Neural cell (in vitro differentiated cells): ENCODE measurements around the gene RASGRP1. TPM values are rescaled to one million over a fixed set of nuclear protein-coding genes. Genes with fewer than 3 reads are reported as not detected.

Source experiments
- H2AFZ ChIP-seq: fragments of 200-600, 300-800 bp; sonication (generic), shearing (Covaris generic); 2 replicates; pipeline ENCODE4 v1.6.0; 2014; ENCODE audit warnings: low read depth, mild to moderate bottlenecking, antibody characterized with exemption, low read length, moderate library complexity
- H3F3A ChIP-seq: fragments of 200-600 bp; shearing (Covaris generic); 2 replicates; pipeline ENCODE4 v1.6.1; 2016; ENCODE audit warnings: mild to moderate bottlenecking, moderate library complexity, mixed read lengths, antibody characterized with exemption, low read length; ENCODE audit not compliant: insufficient read depth, poor library complexity, severe bottlenecking
- H3K27ac ChIP-seq: fragments of 200-600, 300-800 bp; sonication (generic), shearing (Covaris generic); 2 replicates; pipeline ENCODE4 v1.5.1; 2014; ENCODE audit warnings: mild to moderate bottlenecking, low read length, moderate library complexity
- H3K27me3 ChIP-seq: fragments of 300-800, 200-600 bp; sonication (generic), shearing (Covaris generic); 2 replicates; pipeline ENCODE4 v1.6.0; 2014; ENCODE audit warnings: mild to moderate bottlenecking, low read depth, low read length, moderate library complexity; ENCODE audit not compliant: insufficient read depth
- H3K36me3 ChIP-seq: fragments of 300-800, 200-600 bp; sonication (generic), shearing (Covaris generic); 2 replicates; pipeline ENCODE4 v1.5.1; 2014; ENCODE audit warnings: mild to moderate bottlenecking, antibody characterized with exemption, low read length, moderate library complexity; ENCODE audit not compliant: insufficient read depth
- H3K4me2 ChIP-seq: fragments of 300-800, 200-600 bp; sonication (generic), shearing (Covaris generic); 2 replicates; pipeline ENCODE4 v1.6.0; 2014; ENCODE audit warnings: mild to moderate bottlenecking, low read length
- H3K4me3 ChIP-seq: fragments of 300-800, 200-600 bp; sonication (generic), shearing (Covaris generic); 2 replicates; pipeline ENCODE4 v1.5.1; 2014; ENCODE audit warnings: mild to moderate bottlenecking, low read length, moderate library complexity
- H3K79me2 ChIP-seq: fragments of 200-600 bp; shearing (Covaris generic); replicated peaks from 2 replicates; pipeline ENCODE4 v1.6.0; 2014; ENCODE audit warnings: mild to moderate bottlenecking, low read length, moderate library complexity; ENCODE audit not compliant: insufficient read depth
- H3K9ac ChIP-seq: fragments of 300-800, 200-600 bp; sonication (generic), shearing (Covaris generic); 2 replicates; pipeline ENCODE4 v1.6.1; 2016; ENCODE audit warnings: mild to moderate bottlenecking, low read length, mixed read lengths
- H3K9me2 ChIP-seq: fragments of 200-600 bp; shearing (Covaris generic); 2 replicates; pipeline ENCODE4 v1.6.1; 2016; ENCODE audit warnings: mild to moderate bottlenecking, low read length, mixed read lengths; ENCODE audit not compliant: insufficient read depth
- H3K9me3 ChIP-seq: fragments of 200-600, 300-800 bp; sonication (generic), shearing (Covaris generic); 2 replicates; pipeline ENCODE4 v1.6.1; 2016; ENCODE audit warnings: mild to moderate bottlenecking, mixed run types, low read length, moderate library complexity, mixed read lengths
- H4K20me1 ChIP-seq: fragments of 200-600 bp; shearing (Covaris generic); 2 replicates; pipeline ENCODE4 v1.6.1; 2016; ENCODE audit warnings: mild to moderate bottlenecking, mixed run types; ENCODE audit not compliant: insufficient read depth
- CTCF ChIP-seq: fragments of 450-650 bp; IDR thresholded peaks from 2 replicates; pipeline ENCODE4 v1.5.1; 2014; ENCODE audit warnings: antibody characterized with exemption, mild to moderate bottlenecking, moderate library complexity; ENCODE audit not compliant: poor library complexity, severe bottlenecking
- EP300 ChIP-seq: fragments of 450-650 bp; conservative IDR thresholded peaks from 2 replicates; pipeline ENCODE4 v1.6.1; 2014; ENCODE audit warnings: antibody characterized with exemption, mild to moderate bottlenecking, moderate library complexity; ENCODE audit not compliant: poor library complexity, severe bottlenecking
- EZH2 ChIP-seq: fragments of 200-600, 300-800 bp; shearing (Covaris generic), sonication (generic); IDR thresholded peaks from 2 replicates; pipeline ENCODE4 v1.6.1; 2014; ENCODE audit warnings: antibody characterized with exemption, low read length, borderline replicate concordance, mild to moderate bottlenecking; ENCODE audit not compliant: insufficient read depth, poor library complexity, severe bottlenecking
- MXI1 ChIP-seq: fragments of 450-650 bp; conservative IDR thresholded peaks from 2 replicates; pipeline ENCODE4 v1.6.1; 2014; ENCODE audit warnings: antibody characterized with exemption, mild to moderate bottlenecking; ENCODE audit not compliant: poor library complexity, severe bottlenecking
- POLR2AphosphoS5 ChIP-seq: IDR thresholded peaks from 2 replicates; pipeline ENCODE4 v1.6.1; 2012
- RAD21 ChIP-seq: fragments of 450-650 bp; conservative IDR thresholded peaks from 2 replicates; pipeline ENCODE4 v1.6.1; 2014; ENCODE audit warnings: antibody characterized with exemption, mild to moderate bottlenecking, moderate library complexity
- REST ChIP-seq: IDR thresholded peaks from 2 replicates; pipeline ENCODE4 v1.6.1; 2012; ENCODE audit warnings: borderline replicate concordance
- SMC3 ChIP-seq: fragments of 450-650 bp; conservative IDR thresholded peaks from 2 replicates; pipeline ENCODE4 v1.6.1; 2014; ENCODE audit warnings: antibody characterized with exemption, mild to moderate bottlenecking, moderate library complexity; ENCODE audit not compliant: poor library complexity
- TAF1 ChIP-seq: IDR thresholded peaks from 2 replicates; pipeline ENCODE4 v1.6.1; 2012; ENCODE audit warnings: low read depth
- polyA plus RNA-seq: library from polyadenylated mRNA; depleted of rRNA; stranded (reverse); fragments of >200 nt; gene quantifications from 2 replicates; pipeline ENCODE4 v1.2.3, GENCODE V29; 2014

RASGRP1 gene
- polyA plus RNA-seq, 1 donor from 2014 or later = 3.1 TPM

- peak overlapping the region; percentile 97 for H2AFZ ChIP-seq
- H3K79me2 ChIP-seq = peaks cover 43% of the 10 kb centered on the region
- peak overlapping the region; percentile 90 for H3K9ac ChIP-seq
- H3K36me3 ChIP-seq = no peaks in the 10 kb centered on the region
- H3K4me3 ChIP-seq = peak overlapping the region; percentile 90
- H3K27me3 ChIP-seq = no peaks in the 10 kb centered on the region
- H3K9me2 ChIP-seq = no peaks in the 10 kb centered on the region
- peak overlapping the region; percentile 83 for H3K27ac ChIP-seq
- H4K20me1 ChIP-seq = no peaks in the 10 kb centered on the region
- no peaks in the 10 kb centered on the region for H3K9me3 ChIP-seq
- TF ChIP-seq TAF1 (no peak), SMC3 (no peak), EZH2 (no peak), RAD21 (no peak), POLR2AphosphoS5 (no peak), CTCF (no peak), MXI1 (no peak), REST (no peak), EP300 (no peak)
- H3F3A ChIP-seq = no peaks in the 10 kb centered on the region
- peak overlapping the region; percentile 40 for H3K4me2 ChIP-seq
Measured at GRCh38 chr15:38454696-38455090, 109.9 kb downstream of the RASGRP1 start.

- H3K27me3 ChIP-seq = no peaks in the 10 kb centered on the region
- peak within 1 kb of the TSS; percentile 97 for H2AFZ ChIP-seq
- TF ChIP-seq EZH2 (no peak), CTCF (peak; percentile 43), TAF1 (peak; percentile 82), REST (peak; percentile 75), MXI1 (peak; percentile 86), EP300 (peak; percentile 48), POLR2AphosphoS5 (peak; percentile 74), RAD21 (peak; percentile 36), SMC3 (peak; percentile 54)
- peak within 1 kb of the TSS; percentile 90 for H3K9ac ChIP-seq
- no peaks in the 10 kb centered on the region for H3F3A ChIP-seq
- peak within 1 kb of the TSS; percentile 90 for H3K4me3 ChIP-seq
- H3K27ac ChIP-seq = peak within 1 kb of the TSS; percentile 83
- H4K20me1 ChIP-seq = no peaks in the 10 kb centered on the region
- no peaks in the 10 kb centered on the region for H3K36me3 ChIP-seq
- peak within 1 kb of the TSS; percentile 52 for H3K4me2 ChIP-seq
- no peaks in the 10 kb centered on the region for H3K9me3 ChIP-seq
- H3K79me2 ChIP-seq = peaks cover 39% of the 10 kb centered on the region
- H3K9me2 ChIP-seq = no peaks in the 10 kb centered on the region
Measured at GRCh38 chr15:38453971-38454695, 110.5 kb downstream of the RASGRP1 start, which contains the start of gene FAM98B. FAM98B (plus strand) TSS chr15:38454127; CDS start chr15:38454162, 35 bp downstream.
